Left lung (tissue), 10 donors: ENCODE results near the gene KIAA1671. TPM values are rescaled to one million over a fixed set of nuclear protein-coding genes. Genes with fewer than 3 reads are reported as not detected.

Experiments used
- ATAC-seq: fragments of 200-7000 bp; cut with Tn5 transposase; one replicate; pipeline ENCODE4 v1.9.1; 2020; ENCODE audit warnings: moderate library complexity
- DNase-seq, 4 donors: peaks; one replicate each; pipeline ENCODE4 v3.0.0-alpha.2; 2013 to 2020
- H3K27ac ChIP-seq, 2 donors: fragments of 200-600 bp; sonication (generic) in 1 of 2; one replicate each; pipeline versions ENCODE4 v1.5.0 to v1.8.0; 2020 to 2021
- H3K27me3 ChIP-seq, 2 donors: fragments of 200-600 bp; sonication (generic) in 1 of 2; one replicate each; pipeline versions ENCODE4 v1.5.0 to v1.8.0; 2020 to 2021
- H3K36me3 ChIP-seq, 2 donors: fragments of 200-600 bp; sonication (generic) in 1 of 2; one replicate each; pipeline versions ENCODE4 v1.5.0 to v1.8.0; 2020 to 2021
- H3K4me1 ChIP-seq, 2 donors: fragments of 200-600 bp; one replicate each; pipeline ENCODE4 v1.8.0; 2021
- H3K4me3 ChIP-seq, 2 donors: fragments of 200-600 bp; sonication (generic) in 1 of 2; one replicate each; pipeline versions ENCODE4 v1.5.0 to v1.8.0; 2020 to 2021; ENCODE audit warnings: mild to moderate bottlenecking in 1 of 2
- H3K9me3 ChIP-seq, 2 donors: fragments of 200-600 bp; sonication (generic) in 1 of 2; one replicate each; pipeline versions ENCODE4 v1.5.0 to v1.8.0; 2020 to 2021
- CTCF ChIP-seq, 2 donors: fragments of 200-600 bp; sonication (generic) in 1 of 2; IDR thresholded peaks; one replicate each; pipeline versions ENCODE4 v1.5.0 to v1.8.0; 2021; ENCODE audit warnings: antibody characterized with exemption in 2 of 2
- intact Hi-C, 2 donors: fragments of 100-400 bp; cut with DNase I; formaldehyde crosslinking; loops; one replicate each; pipeline versions ENCODE4 v1.11.2 to v1.14.2; 2022
- polyA plus RNA-seq, 6 donors: library from polyadenylated mRNA; unstranded; fragments of 120-200 nt; gene quantifications; one replicate each; pipeline ENCODE4 v1.2.1, GENCODE V29; 2013; ENCODE audit not compliant: insufficient read length in 6 of 6
- total RNA-seq, 2 donors: library from RNA; stranded (reverse); fragmentation: NEBNext Ultra II Directional; extraction: Animal tissue kit (Norgen Biotek cat#: 25700); gene quantifications; one replicate each; pipeline ENCODE4 v1.2.1, GENCODE V29; 2021
- donor health status: DM: no; HTN: yes; CAD: no.
- donor health status: DM: no; HTN: no; CAD: no.

The KIAA1671 gene
- total and polyA plus RNA-seq, 8 donors, result 19.4 to 35.0 (median 23.4) TPM

DNA sequence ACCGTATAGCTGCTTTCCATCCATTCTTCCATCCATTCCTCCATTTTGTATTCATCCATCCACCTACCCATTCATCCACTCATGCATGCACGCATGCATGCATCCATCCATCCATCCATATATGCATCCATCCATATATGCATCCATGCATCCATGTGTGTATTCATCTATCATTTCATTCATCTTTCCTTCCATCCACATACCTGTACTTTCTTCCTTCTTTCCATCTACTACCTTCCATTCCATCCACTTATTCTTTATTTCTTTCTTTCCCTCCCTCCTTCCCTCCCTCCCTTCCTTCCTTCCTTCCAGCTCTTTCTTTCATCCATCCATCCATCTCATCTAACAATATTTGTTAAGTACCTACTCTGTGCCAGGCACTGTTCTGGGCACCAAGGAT, 19.9 kb downstream of the KIAA1671 start:
- no peak for ATAC-seq
- no peak overlapping the region for H3K4me3 ChIP-seq
- H3K27ac ChIP-seq, result no peak overlapping the region
- no peaks in the 10 kb centered on the region for H3K27me3 ChIP-seq
- H3K36me3 ChIP-seq, result no peaks in the 10 kb centered on the region
- TF ChIP-seq CTCF (IDR thresholded peaks at IDR 0.05), result no peak
- no peak for DNase-seq
- H3K4me1 ChIP-seq, result peaks cover 7 to 31% of the 10 kb centered on the region in 2 donors
- intact Hi-C loops, result no loop called here
- H3K9me3 ChIP-seq, result no peaks in the 10 kb centered on the region

GRCh38 chr22:24973872-24974271, 21.4 kb downstream of the KIAA1671 start:
- ATAC-seq (no peak), DNase-seq (no peak)
- no peak for TF ChIP-seq CTCF (IDR thresholded peaks at IDR 0.05)
- intact Hi-C loops, result no loop called here
- H3K36me3 ChIP-seq, result no peaks in the 10 kb centered on the region
- peaks cover 11 to 34% of the 10 kb centered on the region in 2 donors for H3K4me1 ChIP-seq
- H3K9me3 ChIP-seq, result no peaks in the 10 kb centered on the region
- H3K4me3 ChIP-seq, result no peak overlapping the region
- H3K27me3 ChIP-seq, result no peaks in the 10 kb centered on the region
- H3K27ac ChIP-seq, result no peak overlapping the region

GRCh38 chr22:24975125-24975640, 22.7 kb downstream of the KIAA1671 start:
- no peak for ATAC-seq
- Histone ChIP-seq H3K4me3 (no peak overlapping the region), H3K4me1 (peaks cover 11 to 23% of the 10 kb centered on the region in 2 donors), H3K27ac (no peak overlapping the region), H3K27me3 (no peaks in the 10 kb centered on the region), H3K9me3 (no peaks in the 10 kb centered on the region), H3K36me3 (no peaks in the 10 kb centered on the region)
- intact Hi-C loops, result no loop called here
- no peak for TF ChIP-seq CTCF (IDR thresholded peaks at IDR 0.05)
- DNase-seq, result no peak

- Histone ChIP-seq H3K27ac (peak overlapping the region in 1 of 2 donors; percentile 41), H3K36me3 (no peaks in the 10 kb centered on the region), H3K27me3 (no peaks in the 10 kb centered on the region), H3K9me3 (no peaks in the 10 kb centered on the region), H3K4me1 (peaks cover 11 to 23% of the 10 kb centered on the region in 2 donors), H3K4me3 (no peak overlapping the region)
- TF ChIP-seq CTCF (IDR thresholded peaks at IDR 0.05), result no peak
- intact Hi-C loops, result no loop called here
- ATAC-seq (no peak), DNase-seq (peak in 1 of 4 donors; percentile 36)
Measured at GRCh38 chr22:24975813-24976341, 23.4 kb downstream of the KIAA1671 start.

- Histone ChIP-seq H3K4me3 (no peak overlapping the region), H3K4me1 (peaks cover 11 to 23% of the 10 kb centered on the region in 2 donors), H3K27ac (peak overlapping the region; percentile 41 to 65), H3K36me3 (no peaks in the 10 kb centered on the region), H3K9me3 (no peaks in the 10 kb centered on the region), H3K27me3 (no peaks in the 10 kb centered on the region)
- no peak for TF ChIP-seq CTCF (IDR thresholded peaks at IDR 0.05)
- no peak for ATAC-seq
- peak in 1 of 4 donors; percentile 54 for DNase-seq
- intact Hi-C loops, result no loop called here
Measured at GRCh38 chr22:24976442-24977218, 24.1 kb downstream of the KIAA1671 start.
